ENCODE results near the gene GNAZ.

DNA sequence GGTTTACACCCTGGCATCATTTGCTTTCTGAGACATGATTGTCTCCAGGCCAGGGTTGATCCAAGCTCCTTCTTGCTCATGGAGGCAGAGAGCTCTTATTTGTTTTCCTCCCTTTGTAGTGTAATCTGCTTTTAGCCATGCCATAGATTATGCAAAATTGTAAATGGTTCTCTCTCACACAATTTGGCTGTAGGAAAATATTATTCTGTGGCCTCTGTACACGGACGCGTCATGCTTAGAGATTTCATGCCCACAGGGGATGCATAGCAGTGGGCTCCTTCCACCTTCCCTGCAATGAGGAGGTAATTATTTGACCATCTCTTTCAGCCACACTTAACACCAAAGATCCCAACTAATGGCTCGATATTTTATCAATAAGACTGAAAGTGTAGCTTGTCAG lies 37.7 kb upstream of the GNAZ start:
- TF ChIP-seq EZH2 (IDR thresholded peaks at IDR 0.05; ENCODE audit: insufficient read depth, poor library complexity, severe bottlenecking) (no peak), EZH2phosphoT487 (IDR thresholded peaks at IDR 0.05; ENCODE audit: insufficient read depth, low read depth) (no peak)
